Effector CD8-positive, alpha-beta T cell (primary cell): Measurements from ENCODE around the gene HPS1.

Source experiments
- DNase-seq: peaks from one replicate; lab custom pipeline; 2025; lab: John Stamatoyannopoulos, UW
- total RNA-seq, 4 experiments: gene quantifications; one replicate each; lab custom pipeline; 2026; lab: John Stamatoyannopoulos, UW

HPS1 gene
- total RNA-seq: 31.3 to 48.4 (median 37.4) reads per million in 4 experiments

GRCh38 chr10:98446661-98447221 is at the start of gene HPS1:
TSS of gene HPS1 (minus strand) at chr10:98446935. CDS start at chr10:98443240, 3,695 bp downstream.
- peak; percentile 46 for DNase-seq

- DNase-seq: no peak
Observed at GRCh38 chr10:98492763-98493162, 46.0 kb upstream of the HPS1 start.

GRCh38 chr10:98489561-98490481 is 43.1 kb upstream of the HPS1 start:
- no peak for DNase-seq

- DNase-seq: no peak
Observed at GRCh38 chr10:98488669-98489430, 42.1 kb upstream of the HPS1 start.

GRCh38 chr10:98487649-98488048 is 40.9 kb upstream of the HPS1 start:
- DNase-seq: no peak

- no peak for DNase-seq
Observed at GRCh38 chr10:98486421-98486820, 39.7 kb upstream of the HPS1 start.

- DNase-seq: no peak
Observed at GRCh38 chr10:98485959-98486358, 39.2 kb upstream of the HPS1 start.

- no peak for DNase-seq
Observed at GRCh38 chr10:98483658-98484057, 36.9 kb upstream of the HPS1 start.

GRCh38 chr10:98482096-98482495 is 35.4 kb upstream of the HPS1 start:
- no peak for DNase-seq

- no peak for DNase-seq
Observed at GRCh38 chr10:98481404-98481945, 34.7 kb upstream of the HPS1 start.

- no peak for DNase-seq
Observed at GRCh38 chr10:98478430-98479222, 31.9 kb upstream of the HPS1 start.

- no peak for DNase-seq
Observed at GRCh38 chr10:98477861-98478260, 31.1 kb upstream of the HPS1 start.

GRCh38 chr10:98474628-98475027 is 27.9 kb upstream of the HPS1 start:
- DNase-seq: no peak

GRCh38 chr10:98472196-98472595 is 25.5 kb upstream of the HPS1 start:
- no peak for DNase-seq

- DNase-seq: no peak
Observed at GRCh38 chr10:98470850-98471249, 24.1 kb upstream of the HPS1 start.

- no peak for DNase-seq
Observed at GRCh38 chr10:98469001-98469931, 22.5 kb upstream of the HPS1 start.

GRCh38 chr10:98467506-98468318 is 21.0 kb upstream of the HPS1 start:
- DNase-seq: peak; percentile 47

- no peak for DNase-seq
Observed at GRCh38 chr10:98466861-98467505, 20.2 kb upstream of the HPS1 start.

- no peak for DNase-seq
Observed at GRCh38 chr10:98465866-98466265, 19.1 kb upstream of the HPS1 start.
